ENCODE results near the gene NT5DC2.
A peak's percentile ranks its signal among the peaks of the same experiment; 100 is the strongest.

Gene NT5DC2

DNA sequence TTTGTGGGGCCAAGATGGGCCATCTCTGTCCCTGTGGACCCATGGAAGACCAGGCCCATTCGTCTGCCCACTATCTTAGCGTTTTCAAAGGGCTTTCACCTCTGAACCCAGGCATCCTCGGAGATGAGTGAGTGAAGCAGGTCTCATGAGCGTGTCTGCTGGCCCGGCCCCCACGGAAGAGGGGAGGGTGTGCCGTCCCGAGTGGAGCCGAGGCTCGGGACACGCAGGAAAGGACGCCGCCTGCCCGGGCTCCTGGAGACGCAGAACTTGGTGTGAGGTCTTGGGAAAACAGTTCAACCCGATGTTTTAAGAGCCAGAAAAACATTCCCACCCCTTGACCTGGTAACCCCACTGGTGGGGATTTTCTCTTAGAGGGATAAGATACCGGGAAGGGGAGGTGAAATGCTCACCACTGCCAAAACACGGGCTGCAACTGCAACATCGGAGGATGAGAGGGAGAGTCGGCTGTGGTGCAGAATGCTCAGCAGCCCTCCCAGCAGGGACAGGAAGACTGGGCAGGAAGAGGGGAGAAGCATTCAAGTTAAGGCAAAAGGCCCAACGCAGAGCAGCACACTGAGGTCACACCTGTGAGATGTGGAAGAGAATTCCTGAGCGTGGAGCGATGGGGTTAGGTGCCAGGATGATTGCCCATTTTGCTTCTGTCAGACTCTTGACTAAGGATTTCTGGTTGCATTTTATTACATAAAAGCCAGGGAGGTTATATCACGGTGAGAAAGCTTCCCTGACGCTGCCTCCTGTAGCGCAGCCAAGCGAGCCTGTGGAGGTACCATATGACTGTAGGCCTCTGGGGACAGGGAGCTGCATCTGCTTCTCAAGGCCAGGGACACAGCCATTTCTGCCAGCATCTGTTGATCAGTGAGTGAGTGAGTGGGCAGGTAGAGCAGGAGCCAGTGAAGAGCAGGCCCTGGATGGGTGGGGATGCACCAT is 52.6 kb downstream of the NT5DC2 start:
- Mint-ChIP-seq H3K4me3 (no peak overlapping the region), H3K36me3 (ENCODE audit: insufficient read depth) (peaks cover 38% of the 10 kb centered on the region), H3K27me3 (no peaks in the 10 kb centered on the region), H3K27ac (ENCODE audit: low read depth) (peak overlapping the region; percentile 18), H3K4me1 (no peaks in the 10 kb centered on the region), H3K9me3 (no peaks in the 10 kb centered on the region)
- ATAC-seq (replicated peaks; ENCODE audit: extremely low read depth, poor library complexity, severe bottlenecking), result no peak
- no peak for DNase-seq (ENCODE audit: low spot score in 2 of 2)

DNA sequence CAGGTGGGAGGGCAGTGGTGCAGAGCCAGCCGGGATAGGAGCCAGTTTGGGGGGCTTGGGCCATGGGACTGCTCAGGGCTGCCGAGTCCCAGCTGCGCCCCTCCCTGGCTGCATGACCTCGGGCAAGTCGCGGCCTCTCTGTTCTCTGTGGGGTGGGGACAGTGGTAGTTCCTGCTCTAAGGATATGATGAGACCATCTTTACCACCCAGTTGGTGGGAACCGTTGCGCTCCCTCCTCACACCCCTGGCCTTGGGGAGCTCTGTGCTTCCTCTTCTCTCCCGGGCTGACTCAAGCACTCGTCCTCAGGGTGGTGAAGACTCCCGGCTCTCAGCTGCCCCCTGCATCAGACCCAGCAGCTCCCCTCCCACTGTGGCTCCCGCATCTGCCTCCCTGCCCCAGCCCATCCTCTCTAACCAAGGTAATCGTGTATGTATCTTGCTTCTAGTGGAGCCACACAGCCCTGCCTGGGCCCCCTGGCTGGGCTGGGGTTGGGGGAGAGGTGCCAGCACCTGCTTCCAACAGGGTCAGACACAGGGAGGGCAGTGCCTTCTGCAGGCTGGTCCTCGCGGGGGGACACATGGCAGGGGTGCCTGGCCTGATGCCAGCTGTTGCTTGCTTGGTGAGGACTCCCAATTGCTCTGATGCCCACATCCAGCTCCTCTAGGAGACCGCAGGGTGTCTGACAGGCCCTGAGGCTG is 53.6 kb downstream of the NT5DC2 start:
- H3K27ac Mint-ChIP-seq (ENCODE audit: low read depth), result no peak overlapping the region
- DNase-seq (ENCODE audit: low spot score in 2 of 2), result no peak
- H3K27me3 Mint-ChIP-seq, result no peaks in the 10 kb centered on the region
- no peak for ATAC-seq (replicated peaks; ENCODE audit: extremely low read depth, poor library complexity, severe bottlenecking)
- H3K9me3 Mint-ChIP-seq, result no peaks in the 10 kb centered on the region
- no peaks in the 10 kb centered on the region for H3K4me1 Mint-ChIP-seq
- no peak overlapping the region for H3K4me3 Mint-ChIP-seq
- H3K36me3 Mint-ChIP-seq (ENCODE audit: insufficient read depth), result peaks cover 36% of the 10 kb centered on the region

- Mint-ChIP-seq H3K4me1 (no peaks in the 10 kb centered on the region), H3K27ac (ENCODE audit: low read depth) (no peak overlapping the region), H3K27me3 (no peaks in the 10 kb centered on the region), H3K36me3 (ENCODE audit: insufficient read depth) (peaks cover 43% of the 10 kb centered on the region), H3K9me3 (no peaks in the 10 kb centered on the region), H3K4me3 (no peak overlapping the region)
- no peak for ATAC-seq (replicated peaks; ENCODE audit: extremely low read depth, poor library complexity, severe bottlenecking)
- no peak for DNase-seq (ENCODE audit: low spot score in 2 of 2)
Measured at GRCh38 chr3:52479037-52479876, 54.4 kb downstream of the NT5DC2 start.

DNA sequence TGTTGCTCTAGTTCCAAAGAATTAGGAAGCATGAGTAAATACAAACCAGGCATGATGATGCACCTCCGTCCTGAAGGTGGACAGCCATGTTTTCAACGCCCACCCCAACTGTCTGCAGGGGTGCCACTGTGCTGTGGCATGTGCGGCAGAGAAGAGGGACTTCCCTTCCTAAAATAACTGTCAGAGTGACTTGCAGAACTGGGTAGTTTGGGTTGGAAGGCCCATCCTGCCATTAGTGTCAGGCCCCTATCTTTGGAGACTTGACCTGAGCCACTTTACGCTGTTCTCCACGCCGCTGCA is 55.9 kb downstream of the NT5DC2 start:
- ATAC-seq (replicated peaks; ENCODE audit: extremely low read depth, poor library complexity, severe bottlenecking), result no peak
- Mint-ChIP-seq H3K27ac (ENCODE audit: low read depth) (no peak overlapping the region), H3K4me1 (no peaks in the 10 kb centered on the region), H3K36me3 (ENCODE audit: insufficient read depth) (peaks cover 52% of the 10 kb centered on the region), H3K9me3 (no peaks in the 10 kb centered on the region), H3K27me3 (no peaks in the 10 kb centered on the region), H3K4me3 (no peak overlapping the region)
- no peak for DNase-seq (ENCODE audit: low spot score in 2 of 2)

DNA sequence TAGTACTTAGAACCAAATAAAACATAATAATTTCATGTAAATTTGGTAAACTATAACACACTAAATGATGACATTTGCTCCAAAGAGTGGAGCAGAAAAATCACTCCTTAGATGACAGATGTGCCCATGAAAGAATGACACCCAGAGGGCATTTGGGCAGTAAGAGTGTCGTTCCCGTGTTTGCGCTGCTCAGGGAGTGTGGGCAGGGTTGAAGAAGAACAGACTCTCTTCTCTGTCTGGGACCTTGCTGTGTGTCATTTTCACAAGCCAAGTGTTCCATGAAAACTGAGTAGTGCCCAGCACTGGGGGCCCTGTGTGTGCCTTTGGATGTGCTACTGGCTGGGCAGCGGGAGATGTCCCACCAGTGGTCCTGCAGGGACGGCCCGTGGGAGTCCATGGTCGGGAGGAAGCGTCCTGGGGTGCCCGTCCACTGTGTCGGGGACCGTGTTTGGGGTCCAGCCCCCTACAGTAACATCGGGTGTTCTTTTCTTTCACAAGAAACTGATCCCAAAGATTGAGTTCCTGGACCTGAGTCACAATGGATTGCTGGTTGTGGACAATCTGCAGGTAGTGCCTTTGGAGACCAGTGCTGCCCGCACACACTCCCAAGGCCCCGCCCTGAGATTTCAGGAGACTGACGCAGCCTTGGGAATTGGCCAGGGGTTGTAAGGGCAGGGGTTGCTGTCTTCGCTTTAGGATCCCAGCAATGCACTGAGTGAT is 56.4 kb downstream of the NT5DC2 start:
- ATAC-seq (replicated peaks; ENCODE audit: extremely low read depth, poor library complexity, severe bottlenecking) (no peak), DNase-seq (ENCODE audit: low spot score in 2 of 2) (no peak)
- Mint-ChIP-seq H3K9me3 (no peaks in the 10 kb centered on the region), H3K27ac (ENCODE audit: low read depth) (no peak overlapping the region), H3K27me3 (no peaks in the 10 kb centered on the region), H3K36me3 (ENCODE audit: insufficient read depth) (peaks cover 54% of the 10 kb centered on the region), H3K4me1 (no peaks in the 10 kb centered on the region), H3K4me3 (no peak overlapping the region)

All from central memory CD8-positive, alpha-beta T cell (primary cell).